Hematopoietic multipotent progenitor cell (in vitro differentiated cells): Measurements from ENCODE around the gene SPATA31A6. TPM values are rescaled to one million over a fixed set of nuclear protein-coding genes. Genes with fewer than 3 reads are reported as not detected.
"Not testable (repeated sequence)": the region's sequence is repeated elsewhere in the genome, so short reads cannot be mapped to it uniquely, and the experiment has no call there.

Experiments used
- DNase-seq, 3 donors: peaks; one replicate each; pipeline ENCODE4 v3.0.0-alpha.2; 2011 to 2015; ENCODE audit warnings: low read depth in 2 of 3, low spot score in 2 of 3
- small RNA-seq: library from RNA; depleted of rRNA; stranded (forward); fragments of <200 nt; gene quantifications from one replicate; pipeline ENCODE3, GENCODE V24; 2012
- total RNA-seq: library from RNA; depleted of rRNA; stranded (reverse); fragments of >200 nt; gene quantifications from one replicate; pipeline ENCODE4 v1.2.3, GENCODE V29; 2012

SPATA31A6 gene
- not detected for total RNA-seq

DNA sequence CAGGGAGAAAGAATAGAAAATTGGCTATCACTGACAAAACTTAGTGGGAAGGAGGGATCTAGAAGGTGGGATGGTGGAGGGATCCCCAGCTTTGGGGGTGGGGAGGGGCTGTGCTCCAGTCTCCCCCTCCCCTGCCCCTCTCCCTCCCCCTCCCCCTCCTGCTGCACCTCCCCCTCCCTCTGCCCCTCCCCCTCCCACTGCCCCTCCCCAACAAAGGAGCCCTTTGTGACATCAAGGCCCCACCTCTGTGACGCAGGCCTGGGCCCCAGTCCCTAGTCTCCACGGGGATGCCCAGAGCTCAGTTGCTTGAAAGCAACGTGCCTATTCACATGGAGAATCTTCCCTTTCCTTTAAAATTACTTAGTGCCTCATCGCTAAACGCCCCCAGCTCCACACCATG lies at the start of gene SPATA31A6:
Gene SPATA31A6 (plus strand): TSS at position 301 of the 400 bp plus-strand sequence. CDS start 29 bp downstream, at position 330.
- not testable (repeated sequence) for DNase-seq

DNA sequence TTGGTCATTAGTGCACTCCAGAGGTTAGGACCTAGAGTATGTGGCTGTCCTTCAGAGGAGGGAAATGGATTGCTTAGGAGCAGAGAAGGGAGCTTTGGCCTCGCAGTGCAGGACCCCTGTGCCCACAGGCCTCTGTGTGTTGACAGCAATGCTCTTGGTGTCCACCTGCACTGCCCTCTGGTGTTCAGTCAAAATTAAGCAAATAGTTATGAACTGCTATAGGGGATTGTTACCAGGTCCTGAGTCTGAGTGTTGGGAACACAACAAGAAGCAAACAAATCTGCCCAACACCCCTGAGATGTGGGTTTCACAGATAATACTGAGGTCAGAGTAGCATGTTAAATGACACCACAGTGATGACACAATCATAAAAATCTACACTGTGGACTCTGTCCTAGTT lies 23.2 kb upstream of the SPATA31A6 start:
- DNase-seq, result peak in 1 of 3 donors; percentile 3

DNA sequence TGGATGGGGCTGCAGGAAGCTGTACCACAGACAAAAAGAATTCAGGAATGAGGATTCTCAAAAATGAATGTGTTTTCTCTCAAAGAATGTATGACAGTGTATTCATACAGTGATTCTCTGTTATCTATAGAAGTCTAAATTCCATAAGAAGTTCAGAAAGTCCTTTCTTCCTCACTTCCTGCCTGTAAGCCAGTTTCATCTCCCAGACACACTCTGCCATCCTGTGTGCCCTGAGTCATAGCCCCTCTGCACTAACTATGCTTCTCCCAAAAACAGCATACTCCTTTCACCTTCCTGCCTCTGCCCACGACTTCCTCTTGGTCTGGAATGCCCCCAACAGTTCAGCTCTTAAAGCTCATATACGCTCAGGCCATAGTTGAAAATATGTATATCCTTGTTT lies 36.4 kb downstream of the SPATA31A6 start:
- not testable (repeated sequence) for DNase-seq

DNA sequence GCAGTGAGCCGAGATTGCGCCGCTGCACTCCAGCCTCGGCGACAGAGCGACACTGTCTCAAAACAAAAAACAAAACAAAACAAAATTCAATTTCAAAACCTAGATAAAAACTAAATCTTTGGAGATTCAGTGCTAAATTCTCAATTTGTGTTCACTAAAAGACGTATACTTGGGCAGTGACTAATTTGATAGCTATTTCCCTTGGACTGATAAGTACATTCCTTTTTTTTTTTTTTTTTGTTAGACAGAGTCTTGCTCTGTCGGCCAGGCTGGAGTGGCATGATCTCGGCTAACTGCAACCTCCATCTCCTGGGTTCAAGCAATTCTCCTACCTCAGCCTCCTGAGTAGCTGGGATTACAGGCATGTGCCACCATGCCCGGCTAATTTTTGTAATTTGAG lies 39.8 kb downstream of the SPATA31A6 start:
- not testable (repeated sequence) for DNase-seq

DNA sequence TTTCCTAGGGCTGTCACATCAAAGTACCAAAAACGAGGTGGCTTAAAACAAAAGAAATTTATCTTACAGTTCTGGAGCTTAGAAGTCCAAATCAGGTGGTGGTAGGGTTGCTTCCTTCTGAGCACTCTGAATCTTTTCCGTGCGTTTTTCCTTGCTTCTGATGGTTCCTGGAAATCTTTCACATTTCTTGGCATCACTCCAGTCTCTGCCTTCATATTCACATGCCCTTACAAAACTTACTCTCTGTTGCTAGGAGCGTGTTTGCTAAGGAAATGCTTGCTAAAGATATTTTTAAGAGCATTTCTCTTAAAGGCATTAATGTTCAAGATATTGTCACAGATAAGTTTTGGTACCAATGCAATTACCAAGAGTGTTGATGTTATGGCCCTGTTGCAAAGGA lies 49.6 kb downstream of the SPATA31A6 start:
- not testable (repeated sequence) for DNase-seq

DNA sequence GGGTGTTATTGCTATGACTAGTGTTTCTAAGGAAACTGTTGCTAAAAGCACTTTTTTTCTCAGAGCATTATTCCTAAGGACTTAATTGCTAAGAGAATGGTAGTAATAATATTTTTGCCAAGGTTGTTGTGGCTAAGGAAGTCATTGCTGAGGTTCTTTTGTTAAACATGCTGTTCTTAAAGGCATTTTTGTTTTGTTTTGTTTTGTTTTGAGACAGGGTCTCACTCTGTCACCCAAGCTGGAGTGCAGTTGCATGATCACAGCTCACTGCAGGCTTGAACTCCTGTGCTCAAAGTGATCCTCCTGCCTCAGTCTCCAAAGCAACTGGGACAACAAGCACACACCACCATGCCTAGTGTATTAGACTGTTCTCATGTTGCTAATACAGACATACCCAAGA lies 51.2 kb downstream of the SPATA31A6 start:
- DNase-seq, result not testable (repeated sequence)

DNA sequence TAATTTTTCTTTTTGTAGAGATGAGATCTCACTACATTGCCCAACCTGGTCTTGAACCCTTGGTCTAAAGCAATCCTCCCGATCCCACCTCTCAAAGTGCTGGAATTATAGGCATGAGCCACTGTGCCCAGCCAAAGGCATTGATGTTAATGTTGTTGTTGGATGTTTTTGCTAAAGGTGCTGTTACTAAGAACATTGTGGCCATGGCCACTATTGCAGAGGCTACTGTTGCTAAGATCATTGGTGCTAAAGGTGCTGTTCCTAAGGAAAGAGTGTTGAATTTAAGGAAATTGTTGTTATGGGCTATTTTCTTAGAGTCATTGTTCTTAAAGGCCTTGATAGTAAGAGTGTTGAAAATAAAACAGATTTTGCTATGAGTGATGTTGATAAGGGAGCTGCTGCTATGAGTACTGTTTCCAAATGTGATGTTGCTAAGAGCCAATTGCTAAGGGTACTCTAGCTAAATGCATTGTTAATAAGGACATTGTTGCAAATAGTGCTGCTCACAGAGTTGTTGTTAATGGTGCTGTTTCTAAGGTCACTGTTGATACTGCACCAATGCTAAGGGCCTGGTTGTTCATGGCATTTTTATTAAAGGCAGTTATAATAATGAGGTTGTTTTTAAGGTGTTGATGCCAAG lies 52.0 kb downstream of the SPATA31A6 start:
- DNase-seq, result not testable (repeated sequence)

DNA sequence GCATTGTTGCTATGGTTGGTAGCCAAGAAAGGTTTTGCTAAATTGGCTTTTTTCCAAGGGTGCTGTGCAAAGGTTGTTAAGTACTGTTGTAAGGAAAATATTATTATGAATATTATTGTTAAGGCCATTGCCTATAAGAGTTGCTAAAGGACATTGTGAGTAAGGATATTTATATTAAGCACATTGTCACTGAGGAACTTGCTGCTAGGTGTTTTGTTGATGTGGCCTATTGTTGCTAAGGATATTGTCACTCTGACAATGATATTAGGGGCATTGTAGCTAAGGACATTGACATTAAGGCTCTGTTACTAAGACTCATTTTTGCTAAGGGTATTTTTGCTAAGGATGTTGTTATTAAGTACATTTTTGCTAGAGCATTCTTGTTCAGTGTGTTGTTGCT lies 52.6 kb downstream of the SPATA31A6 start:
- not testable (repeated sequence) for DNase-seq

DNA sequence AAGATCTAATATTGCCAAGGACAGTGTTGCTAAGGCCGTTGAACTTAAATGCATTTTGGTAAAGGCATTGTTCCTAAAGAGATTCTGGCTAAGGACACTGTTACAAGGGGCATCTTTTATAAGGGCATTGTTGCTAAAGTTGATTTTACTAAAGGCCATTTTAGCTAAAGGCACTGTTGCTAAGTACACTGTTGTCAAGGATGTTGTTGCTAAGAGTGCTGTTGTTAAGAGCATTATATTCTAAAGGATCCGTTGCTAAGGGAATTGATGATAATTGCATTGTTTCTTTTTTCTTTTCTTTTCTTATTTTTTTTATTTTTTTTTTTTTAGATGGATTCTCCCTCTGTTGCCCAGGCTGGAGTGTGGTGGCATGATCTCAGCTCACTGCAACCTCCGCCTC lies 53.9 kb downstream of the SPATA31A6 start:
- not testable (repeated sequence) for DNase-seq

DNA sequence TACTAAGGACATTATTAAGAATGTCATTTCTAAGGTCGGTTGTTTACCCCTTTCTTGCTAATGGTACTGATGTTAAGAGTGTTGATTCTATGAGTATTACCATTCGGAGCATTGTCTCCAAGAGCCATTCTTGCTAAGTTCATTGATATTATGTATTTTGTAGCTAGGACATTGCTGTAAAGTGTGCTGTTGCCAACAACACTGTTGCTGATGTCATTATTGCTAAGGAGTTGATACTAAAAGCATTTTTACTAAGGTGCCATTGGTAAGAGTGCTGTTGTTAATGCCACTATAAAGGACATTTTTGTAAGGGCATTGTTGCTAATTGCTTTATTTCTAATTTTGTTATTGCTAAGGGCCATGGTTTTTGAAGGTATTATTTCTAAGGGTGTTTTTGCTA lies 55.4 kb downstream of the SPATA31A6 start:
- DNase-seq, result not testable (repeated sequence)

Small RNAs within 50 kb of the gene (small RNA-seq; reads per million reads assigned to genes)
- gene AL445584.3, result not detected

Other genes with a start within 250 kb of the SPATA31A6 start
- under 0.01 TPM for gene CNTNAP3B, start 54.2 kb upstream of the SPATA31A6 start, total RNA-seq